ENCODE results near the gene DVL2. TPM values are rescaled to one million over a fixed set of nuclear protein-coding genes. Genes with fewer than 3 reads are reported as not detected.

The DVL2 gene
- total and polyA plus RNA-seq, 2 of the 13 experiments (the other 11 are each of a cell fraction or from before 2014, with no cell fraction given): 5.7 to 38.2 TPM

- Histone ChIP-seq H3K79me2 (ENCODE audit: insufficient read depth, low read length) (no peaks in the 10 kb centered on the region), H4K20me1 (ENCODE audit: insufficient read depth, low read length) (no peaks in the 10 kb centered on the region), H3K9me3 (ENCODE audit: low read length) (no peaks in the 10 kb centered on the region), H3K36me3 (replicated peaks in 1 of 2; ENCODE audit: control insufficient read depth in 1 of 2, insufficient read depth in 2 of 2, low read length in 2 of 2) (no peaks in the 10 kb centered on the region), H2AFZ (ENCODE audit: low read length) (no peak overlapping the region), H3K27ac (ENCODE audit: extremely low read length, insufficient read depth, low read length) (no peak overlapping the region), H3K4me3 (replicated peaks in 1 of 3; ENCODE audit: insufficient read depth in 1 of 3, low read depth in 2 of 3, low read length in 3 of 3) (no peak overlapping the region), H3K4me1 (ENCODE audit: insufficient read depth, low read length) (no peaks in the 10 kb centered on the region), H3K27me3 (ENCODE audit: control insufficient read depth in 1 of 2, insufficient read depth in 2 of 2, low read length in 2 of 2) (0 out of 5 replicates have a peak, but pooled peaks cover 0 to 5% of the 10 kb centered on the region in 2 experiments), H3K4me2 (ENCODE audit: low read depth, low read length) (no peak overlapping the region), H3K9ac (ENCODE audit: insufficient read depth, low read depth, low read length) (no peak overlapping the region)
- TF ChIP-seq SKIL (CRISPR knock-in tag; IDR thresholded peaks at IDR 0.05; ENCODE audit: borderline replicate concordance) (no peak), GMEB2 (CRISPR knock-in tag; IDR thresholded peaks at IDR 0.05; ENCODE audit: low read depth) (no peak), FOXA1 (IDR thresholded peaks at IDR 0.05) (no peak), FOXA1 (CRISPR knock-in tag; IDR thresholded peaks at IDR 0.05) (no peak), ARID3A (IDR thresholded peaks at IDR 0.05; ENCODE audit: low read depth, low read length) (no peak), ZNF607 (CRISPR knock-in tag; IDR thresholded peaks at IDR 0.05; ENCODE audit: borderline replicate concordance) (no peak)
- ChIA-PET POLR2A (no interaction called here), CTCF (ENCODE audit: low intra/inter-chr PET ratio, low total read pairs) (no interaction called here)
- in situ Hi-C loops (cut with HindIII; ENCODE audit: extremely low pct_ligation_motif_present, low pct_unique_long_range_greater_than_20kb): no loop called here
- no peak for FAIRE-seq
- DNase-seq (ENCODE audit: low spot score): no peak
- BruUV-seq (replicated peaks): no TSS peak
- 85% methylated on average over 5 of the region's 16 CpGs for WGBS (ENCODE audit: low lambda C conversion rate)
- intact Hi-C loops (cut with micrococcal nuclease; ENCODE audit: unreplicated experiment): no loop called here
- no peak for ATAC-seq
Measured at GRCh38 chr17:7203391-7203790, 30.9 kb downstream of the DVL2 start.

Measured in HepG2 (cell line).